GM13977 (cell line): ENCODE data around the gene ZNF821.
"Not testable (repeated sequence)": the region's sequence is repeated elsewhere in the genome, so short reads cannot be mapped to it uniquely, and the experiment has no call there.

Experiments
- DNase-seq: peaks from one replicate; pipeline ENCODE4 v3.0.0; 2012; ENCODE audit warnings: low spot score
- CTCF ChIP-seq: IDR thresholded peaks from 2 replicates; pipeline ENCODE4 v1.5.1; 2012; ENCODE audit warnings: mild to moderate bottlenecking, control low read depth; ENCODE audit not compliant: insufficient read depth; ENCODE audit errors: extremely low read depth, missing control alignments
- in situ Hi-C: fragments of 300-500 bp; cut with MboI; formaldehyde crosslinking; loops from one replicate; pipeline ENCODE4 v1.12.0; 2022; ENCODE audit warnings: low sequenced_read_pairs, low pct_unique_long_range_greater_than_20kb, mixed read lengths, inconsistent platforms; ENCODE audit not compliant: unreplicated experiment

The ZNF821 gene

GRCh38 chr16:71840052-71840451 is 43.9 kb downstream of the ZNF821 start:
- in situ Hi-C loops = no loop called here
- DNase-seq = no peak
- no peak for TF ChIP-seq CTCF

GRCh38 chr16:71837150-71837549 is 46.8 kb downstream of the ZNF821 start:
- no peak for TF ChIP-seq CTCF
- in situ Hi-C loops = no loop called here
- DNase-seq = no peak

GRCh38 chr16:71834291-71834690 is 49.7 kb downstream of the ZNF821 start:
- in situ Hi-C loops = no loop called here
- DNase-seq = no peak
- TF ChIP-seq CTCF = no peak

GRCh38 chr16:71832112-71832511 is 51.9 kb downstream of the ZNF821 start:
- in situ Hi-C loops, DNase-seq: not testable (repeated sequence)

GRCh38 chr16:71831698-71832097 is 52.3 kb downstream of the ZNF821 start:
- in situ Hi-C loops = not testable (repeated sequence)

GRCh38 chr16:71830359-71830758 is 53.6 kb downstream of the ZNF821 start:
- in situ Hi-C loops = no loop called here
- DNase-seq = no peak
- no peak for TF ChIP-seq CTCF

More at GRCh38 chr16:71831698-71832097, 52.3 kb downstream of the ZNF821 start:
- DNase-seq = not testable (repeated sequence)

GRCh38 chr16:71826533-71827017 is 57.4 kb downstream of the ZNF821 start:
- TF ChIP-seq CTCF = no peak
- DNase-seq = no peak
- in situ Hi-C loops = no loop called here

GRCh38 chr16:71817155-71817500 is 66.9 kb downstream of the ZNF821 start:
- DNase-seq, in situ Hi-C loops: not testable (repeated sequence)
